Stimulated activated CD4-positive, alpha-beta T cell treated with anti-CD3 and anti-CD28 coated beads, Interleukin-4, amount 100 ng/mL, for 24 hours (primary cell): Measurements from ENCODE around the gene PI4K2B.
"Not testable (repeated sequence)": the region's sequence is repeated elsewhere in the genome, so short reads cannot be mapped to it uniquely, and the experiment has no call there.

ENCODE experiments used
- DNase-seq: peaks from one replicate; pipeline ENCODE4 v3.0.0-alpha.2; 2020

PI4K2B gene

DNA sequence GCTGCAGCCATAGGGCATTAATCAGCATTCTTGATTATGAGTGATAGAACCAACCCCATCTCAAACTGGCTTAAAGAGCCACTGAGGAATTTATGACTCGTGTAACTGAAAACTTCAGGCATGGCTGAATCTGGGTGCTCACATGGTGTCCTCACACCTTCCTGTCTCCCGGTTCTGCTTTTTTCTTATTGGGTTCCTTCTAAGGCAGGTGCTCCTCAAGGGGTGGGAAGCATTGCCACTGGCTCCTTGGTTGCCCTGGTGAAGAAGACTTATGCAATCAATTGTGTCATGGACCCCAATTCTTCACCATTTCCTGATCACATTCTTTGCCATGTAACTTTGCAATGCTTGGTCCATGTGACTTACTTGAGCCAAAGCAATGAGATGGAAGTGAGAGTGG lies 74.5 kb downstream of the PI4K2B start:
- no peak for DNase-seq

DNA sequence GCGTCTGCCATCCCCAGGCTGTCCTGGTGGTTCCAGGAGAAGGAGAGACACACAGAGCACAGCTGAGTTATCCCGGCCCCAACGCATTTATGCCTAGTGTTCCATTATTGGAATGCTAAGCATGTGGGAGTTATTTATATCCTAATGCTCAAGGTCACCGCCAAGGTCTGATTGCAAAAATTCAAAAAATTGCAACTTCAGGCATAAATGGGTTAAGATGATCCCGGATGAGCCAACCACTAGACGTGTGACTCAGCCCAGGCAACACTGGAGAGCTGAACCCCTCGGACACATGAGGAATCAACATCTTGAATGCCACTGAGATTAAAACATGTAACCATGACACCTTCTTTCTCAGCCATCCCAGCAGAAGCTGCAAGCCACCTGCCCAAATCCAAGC lies 74.9 kb downstream of the PI4K2B start:
- no peak for DNase-seq

DNA sequence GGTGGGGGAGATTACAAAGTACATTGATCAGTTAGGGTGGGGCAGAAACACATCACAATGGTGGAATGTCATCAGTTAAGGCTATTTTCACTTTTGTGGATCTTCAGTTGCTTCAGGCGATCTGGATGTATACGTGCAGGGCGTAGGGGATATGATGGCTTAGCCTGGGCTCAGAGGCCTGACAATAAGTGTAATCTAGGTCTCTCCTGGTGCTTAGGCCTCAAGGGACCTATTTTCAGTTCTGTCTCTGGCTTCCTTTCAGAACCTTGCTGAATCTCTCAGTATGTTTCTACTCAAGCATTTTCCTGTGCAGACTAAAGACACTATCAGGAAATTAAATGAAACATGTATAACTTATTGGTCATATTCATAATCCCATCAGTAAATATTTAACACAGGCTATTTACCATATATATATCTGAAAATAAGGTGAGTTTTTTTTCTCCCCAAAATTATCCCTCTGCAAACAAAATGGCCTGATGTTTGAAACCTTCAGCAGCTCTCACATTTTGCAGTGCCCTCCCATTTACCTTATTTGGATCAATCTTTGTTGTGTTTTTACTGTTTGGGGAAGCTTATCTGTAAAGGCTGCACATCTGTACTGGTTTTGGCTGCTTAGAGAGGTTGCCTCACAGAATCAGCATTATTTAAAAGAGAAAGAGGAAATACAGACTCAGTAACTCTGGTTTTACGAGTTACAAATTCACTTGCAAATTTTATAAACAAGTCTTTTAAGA lies 76.4 kb downstream of the PI4K2B start:
- no peak for DNase-seq

DNA sequence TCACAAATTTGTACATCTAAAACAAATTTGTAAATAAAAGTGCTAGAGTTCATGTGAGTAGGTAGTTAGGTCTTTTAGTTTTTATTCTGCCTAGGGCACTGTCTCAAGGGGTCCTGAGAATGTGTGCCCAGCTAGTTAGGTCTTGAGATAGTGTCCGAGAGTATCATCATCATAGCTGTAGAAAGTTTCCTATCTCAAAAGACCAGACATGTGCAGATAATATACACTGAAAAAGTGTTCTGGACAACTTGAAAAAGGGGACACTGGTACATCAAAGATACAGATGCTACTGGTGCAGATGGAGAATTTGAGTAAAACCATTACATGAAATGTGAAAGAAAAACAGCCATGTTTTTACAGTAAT lies 77.0 kb downstream of the PI4K2B start:
- no peak for DNase-seq

DNA sequence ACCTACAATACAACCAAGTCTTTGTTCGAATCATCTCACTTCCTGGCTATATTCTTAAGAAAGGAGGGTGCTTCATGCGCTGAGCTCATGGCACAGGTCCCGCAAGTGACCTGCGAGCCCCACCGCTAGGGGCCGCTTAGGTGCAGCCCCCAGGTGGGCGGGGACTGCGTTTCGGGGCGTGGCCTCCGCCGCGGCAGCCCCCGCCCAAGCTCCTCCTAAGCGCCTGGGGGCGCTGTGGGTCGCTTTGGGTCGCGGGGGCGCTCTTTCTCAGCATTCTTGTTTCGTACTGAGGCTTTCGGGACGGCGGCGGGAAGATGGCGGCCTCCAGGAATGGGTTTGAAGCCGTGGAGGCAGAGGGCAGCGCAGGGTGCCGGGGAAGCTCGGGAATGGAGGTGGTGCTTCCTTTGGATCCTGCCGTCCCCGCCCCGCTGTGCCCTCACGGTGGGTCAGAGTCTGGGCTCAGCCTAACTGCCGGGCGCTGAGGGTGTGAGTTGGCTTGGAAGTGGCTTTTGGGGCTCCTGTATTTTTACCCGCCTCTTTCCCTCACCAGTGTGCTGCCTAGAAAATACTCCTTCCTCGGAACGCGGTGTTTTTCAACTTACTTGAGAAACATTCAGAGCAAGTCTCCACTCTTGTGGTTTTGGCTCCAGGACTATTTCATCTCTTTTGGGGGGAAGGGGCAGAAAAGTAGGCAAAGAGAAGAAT lies 78.8 kb downstream of the PI4K2B start, which contains the start of gene ZCCHC4:
Gene ZCCHC4, plus strand, starts transcription at position 279 of the 705 bp plus-strand sequence. Its CDS starts 36 bp downstream, at position 315.
- DNase-seq, result peak; percentile 89

DNA sequence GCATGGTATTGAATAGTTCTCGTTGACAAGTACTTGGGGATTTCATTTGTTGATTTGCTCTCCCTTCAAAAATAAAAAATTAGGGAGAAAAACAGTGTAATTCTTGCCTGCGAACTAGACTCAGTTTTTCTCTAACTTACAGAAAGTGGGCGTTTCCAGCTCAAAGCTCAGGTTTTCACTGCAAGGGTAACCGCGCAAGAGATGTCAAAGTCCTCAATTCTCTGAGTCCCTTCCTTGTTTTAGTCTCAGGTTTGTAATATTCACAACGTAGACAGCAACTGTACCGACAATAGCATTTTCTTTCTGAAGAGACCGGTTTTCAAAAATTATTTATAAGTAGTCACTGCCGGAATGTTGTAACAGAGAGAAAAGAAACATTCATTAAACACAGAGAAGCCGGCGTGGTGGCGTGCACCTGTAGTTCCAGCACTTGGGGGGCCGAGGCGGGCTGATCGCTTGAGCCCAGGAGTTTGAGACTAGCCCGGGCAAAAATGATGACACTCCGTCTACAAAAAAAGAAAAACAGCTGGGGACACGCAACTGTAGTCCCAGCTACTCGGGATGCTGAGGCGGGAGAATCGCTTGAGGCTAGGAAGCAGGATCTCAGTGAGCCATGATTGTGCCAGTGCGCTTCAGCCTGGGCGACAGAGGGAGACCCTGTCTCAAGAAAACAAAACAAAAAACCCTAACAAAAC lies 79.5 kb downstream of the PI4K2B start:
- DNase-seq, result no peak

DNA sequence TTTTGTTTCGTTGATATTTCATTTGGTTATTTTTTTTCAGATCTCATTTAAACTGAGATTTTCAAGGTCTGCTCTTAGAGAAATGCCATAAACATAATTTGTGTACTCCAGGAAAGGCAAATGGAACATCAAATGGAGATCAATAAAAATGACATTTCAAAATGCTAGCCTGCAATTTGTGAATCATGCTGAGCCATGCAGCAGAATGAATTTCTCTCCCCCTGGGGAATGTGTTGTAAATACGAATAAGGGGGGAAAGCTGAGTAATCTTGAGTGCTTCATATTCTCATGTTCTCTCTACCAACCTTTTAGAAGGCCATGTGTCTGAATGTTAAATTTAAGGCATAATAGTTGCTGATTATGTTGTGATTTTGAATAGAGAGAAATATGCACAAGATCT lies 86.5 kb downstream of the PI4K2B start:
- no peak for DNase-seq

DNA sequence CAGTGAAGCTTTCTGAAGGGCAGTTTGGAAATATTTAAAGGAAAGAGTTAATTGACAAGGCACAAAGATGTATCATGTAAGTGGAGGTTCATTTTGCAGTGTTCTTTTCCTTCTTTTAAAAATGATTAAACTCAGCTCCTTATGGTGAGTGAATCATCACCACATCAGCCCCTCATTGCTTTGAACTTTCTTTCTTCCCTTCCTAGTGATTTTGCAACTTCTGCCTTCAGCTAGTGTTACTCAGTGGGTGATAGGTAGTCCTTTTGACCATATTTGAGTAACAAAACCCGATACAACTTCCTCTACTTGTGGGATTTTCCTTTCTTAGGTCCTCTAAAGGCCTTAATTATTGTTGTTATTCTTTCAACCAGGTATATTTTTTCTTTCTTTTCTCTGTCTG lies 86.9 kb downstream of the PI4K2B start:
- DNase-seq, result no peak

DNA sequence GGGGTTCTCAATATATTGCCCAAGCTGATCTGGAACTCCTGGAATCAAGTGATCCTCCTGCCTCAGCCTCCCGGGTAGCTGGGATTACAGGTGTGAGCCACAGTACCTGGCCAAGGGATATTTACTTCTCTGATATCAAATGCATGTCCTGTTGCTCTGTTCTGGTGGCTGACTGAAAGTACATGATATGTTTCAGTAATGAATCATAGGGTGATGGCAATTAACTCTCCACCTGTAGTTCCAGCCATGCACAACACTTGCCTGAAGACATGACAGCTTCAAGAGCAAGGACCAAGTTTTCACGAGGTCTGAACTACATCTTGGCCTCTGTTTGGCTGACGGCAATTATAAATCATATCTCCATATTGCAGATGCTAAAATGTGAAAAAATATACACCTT lies 87.9 kb downstream of the PI4K2B start:
- no peak for DNase-seq

DNA sequence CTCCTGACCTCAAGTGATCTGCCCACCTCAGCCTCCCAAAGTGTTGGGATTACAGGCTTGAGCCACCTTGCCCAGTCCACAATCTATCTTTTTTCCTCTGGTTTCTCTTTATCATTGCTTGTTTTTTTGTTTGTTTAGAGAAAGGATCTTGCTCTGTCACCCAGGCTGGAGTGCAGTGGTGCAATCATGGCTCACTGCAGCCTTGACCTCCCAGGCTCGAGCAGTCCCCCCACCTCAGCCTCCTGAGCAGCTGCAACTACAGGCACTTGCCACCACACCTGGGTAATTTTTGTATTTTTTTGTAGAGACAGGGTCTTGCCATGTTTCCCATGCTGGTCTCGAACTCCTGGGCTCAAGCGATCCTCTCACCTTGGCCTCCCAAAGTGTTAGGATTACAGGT lies 94.6 kb downstream of the PI4K2B start:
- DNase-seq, result not testable (repeated sequence)
